ENCODE data around the gene BMI1.
"Not testable (repeated sequence)": the region's sequence is repeated elsewhere in the genome, so short reads cannot be mapped to it uniquely, and the experiment has no call there.

BMI1 gene

GRCh38 chr10:22340329-22341189 is 19.7 kb downstream of the BMI1 start:
- no peak for DNase-seq

GRCh38 chr10:22341190-22341925 is 20.5 kb downstream of the BMI1 start:
- DNase-seq: no peak

- no peak for DNase-seq
Observed at GRCh38 chr10:22341926-22342196, 21.0 kb downstream of the BMI1 start.

- DNase-seq: no peak
Observed at GRCh38 chr10:22342421-22342820, 21.5 kb downstream of the BMI1 start.

GRCh38 chr10:22343731-22344130 is 22.8 kb downstream of the BMI1 start:
- no peak for DNase-seq

- DNase-seq: no peak
Observed at GRCh38 chr10:22344249-22344648, 23.4 kb downstream of the BMI1 start.

- DNase-seq: no peak
Observed at GRCh38 chr10:22344781-22345300, 23.9 kb downstream of the BMI1 start.

GRCh38 chr10:22345301-22346095 is 24.6 kb downstream of the BMI1 start, which contains the start of gene SPAG6:
Gene SPAG6 (plus strand): TSS chr10:22345496. CDS start chr10:22345612, 116 bp downstream.
- DNase-seq: no peak

GRCh38 chr10:22346096-22346661 is 25.3 kb downstream of the BMI1 start:
- no peak for DNase-seq

GRCh38 chr10:22349755-22350154 is 28.9 kb downstream of the BMI1 start:
- no peak for DNase-seq

GRCh38 chr10:22351131-22351703 is 30.3 kb downstream of the BMI1 start:
- no peak for DNase-seq

GRCh38 chr10:22356324-22356873 is 35.5 kb downstream of the BMI1 start:
- no peak for DNase-seq

GRCh38 chr10:22357770-22358169 is 36.9 kb downstream of the BMI1 start:
- DNase-seq: not testable (repeated sequence)

GRCh38 chr10:22363305-22363704 is 42.4 kb downstream of the BMI1 start:
- no peak for DNase-seq

- DNase-seq: no peak
Observed at GRCh38 chr10:22364407-22365140, 43.7 kb downstream of the BMI1 start.

GRCh38 chr10:22365233-22365632 is 44.3 kb downstream of the BMI1 start:
- DNase-seq: no peak

GRCh38 chr10:22365644-22366434 is 44.9 kb downstream of the BMI1 start:
- no peak for DNase-seq

- DNase-seq: no peak
Observed at GRCh38 chr10:22366435-22366703, 45.5 kb downstream of the BMI1 start.

GRCh38 chr10:22366771-22367170 is 45.9 kb downstream of the BMI1 start:
- DNase-seq: no peak

- DNase-seq: no peak
Observed at GRCh38 chr10:22367471-22367870, 46.6 kb downstream of the BMI1 start.

GRCh38 chr10:22368402-22368801 is 47.5 kb downstream of the BMI1 start:
- DNase-seq: no peak
